ENCODE measurements around the gene NEURL1B. TPM values are rescaled to one million over a fixed set of nuclear protein-coding genes. Genes with fewer than 3 reads are reported as not detected.

The NEURL1B gene
- total and polyA plus RNA-seq, 4 donors, result 1.5 to 10.0 (median 5.5) TPM

GRCh38 chr5:172597755-172598155 lies 43.3 kb upstream of the NEURL1B start:
- Histone ChIP-seq H3K9me3 (ENCODE audit: control insufficient read depth in 4 of 4, low read length in 3 of 4) (no peaks in the 10 kb centered on the region), H3K27me3 (ENCODE audit: control insufficient read depth in 4 of 4, insufficient read depth in 4 of 4, low read length in 3 of 4) (no peaks in the 10 kb centered on the region), H3K36me3 (ENCODE audit: control insufficient read depth in 4 of 4, insufficient read depth in 3 of 4, low read depth in 1 of 4, low read length in 3 of 4) (no peaks in the 10 kb centered on the region), H3K4me3 (ENCODE audit: low read depth in 1 of 3, low read length in 3 of 3) (no peak overlapping the region), H3K9ac (ENCODE audit: low read depth in 1 of 2, low read length in 2 of 2) (no peak overlapping the region), H3K4me1 (ENCODE audit: control insufficient read depth in 4 of 4, insufficient read depth in 4 of 4, low read length in 3 of 4) (no peaks in the 10 kb centered on the region), H3K27ac (ENCODE audit: low read depth in 1 of 2, low read length in 2 of 2) (no peak overlapping the region)
- no peak for DNase-seq (ENCODE audit: low spot score)
- TF ChIP-seq HNF4G (IDR thresholded peaks at IDR 0.05), result no peak
- no peak for TF ChIP-seq JUND (IDR thresholded peaks at IDR 0.05)
- TF ChIP-seq FOXA1 (IDR thresholded peaks at IDR 0.05), result no peak
- TF ChIP-seq RXRA (IDR thresholded peaks at IDR 0.05), result no peak
- WGBS, result 88% methylated on average over 14 of the region's 14 CpGs

- Histone ChIP-seq H3K9me3 (ENCODE audit: control insufficient read depth in 4 of 4, low read length in 3 of 4) (no peaks in the 10 kb centered on the region), H3K36me3 (ENCODE audit: control insufficient read depth in 4 of 4, insufficient read depth in 3 of 4, low read depth in 1 of 4, low read length in 3 of 4) (no peaks in the 10 kb centered on the region), H3K4me1 (ENCODE audit: control insufficient read depth in 4 of 4, insufficient read depth in 4 of 4, low read length in 3 of 4) (no peaks in the 10 kb centered on the region), H3K9ac (ENCODE audit: low read depth in 1 of 2, low read length in 2 of 2) (no peak overlapping the region), H3K4me3 (ENCODE audit: low read depth in 1 of 3, low read length in 3 of 3) (no peak overlapping the region), H3K27me3 (ENCODE audit: control insufficient read depth in 4 of 4, insufficient read depth in 4 of 4, low read length in 3 of 4) (no peaks in the 10 kb centered on the region), H3K27ac (ENCODE audit: low read depth in 1 of 2, low read length in 2 of 2) (no peak overlapping the region)
- no peak for DNase-seq (ENCODE audit: low spot score)
- TF ChIP-seq EGR1 (IDR thresholded peaks at IDR 0.05; ENCODE audit: low read depth in 2 of 2), result no peak
- TF ChIP-seq CTCF (IDR thresholded peaks at IDR 0.05; ENCODE audit: low read depth, low read length, missing input control), result no peak
- TF ChIP-seq ATF3 (IDR thresholded peaks at IDR 0.05), result no peak
- WGBS, result 76% methylated on average over 18 of the region's 18 CpGs
These were observed 42.5 kb upstream of the NEURL1B start for GRCh38 chr5:172598251-172599203.

- no peaks in the 10 kb centered on the region for H3K9me3 ChIP-seq (ENCODE audit: control insufficient read depth in 4 of 4, low read length in 3 of 4)
- DNase-seq (ENCODE audit: low spot score), result no peak
- H3K9ac ChIP-seq (ENCODE audit: low read depth in 1 of 2, low read length in 2 of 2), result no peak overlapping the region
- H3K4me3 ChIP-seq (ENCODE audit: low read depth in 1 of 3, low read length in 3 of 3), result no peak overlapping the region
- no peaks in the 10 kb centered on the region for H3K27me3 ChIP-seq (ENCODE audit: control insufficient read depth in 4 of 4, insufficient read depth in 4 of 4, low read length in 3 of 4)
- H3K36me3 ChIP-seq (ENCODE audit: control insufficient read depth in 4 of 4, insufficient read depth in 3 of 4, low read depth in 1 of 4, low read length in 3 of 4), result no peaks in the 10 kb centered on the region
- WGBS, result 88% methylated on average over 3 of the region's 3 CpGs
- no peaks in the 10 kb centered on the region for H3K4me1 ChIP-seq (ENCODE audit: control insufficient read depth in 4 of 4, insufficient read depth in 4 of 4, low read length in 3 of 4)
- H3K27ac ChIP-seq (ENCODE audit: low read depth in 1 of 2, low read length in 2 of 2), result no peak overlapping the region
- TF ChIP-seq FOXA2 (IDR thresholded peaks at IDR 0.05), result no peak
- no peak for TF ChIP-seq ATF3 (IDR thresholded peaks at IDR 0.05)
- no peak for TF ChIP-seq ZBTB33 (IDR thresholded peaks at IDR 0.05)
- TF ChIP-seq HNF4G (IDR thresholded peaks at IDR 0.05), result no peak
- TF ChIP-seq MAX (IDR thresholded peaks at IDR 0.05), result no peak
- no peak for TF ChIP-seq EGR1 (IDR thresholded peaks at IDR 0.05; ENCODE audit: low read depth in 2 of 2)
- no peak for TF ChIP-seq NR2F2 (IDR thresholded peaks at IDR 0.05)
- TF ChIP-seq CTCF (IDR thresholded peaks at IDR 0.05; ENCODE audit: low read depth, low read length, missing input control), result no peak
- no peak for TF ChIP-seq RXRA (IDR thresholded peaks at IDR 0.05)
- TF ChIP-seq FOXA1 (IDR thresholded peaks at IDR 0.05), result no peak
- TF ChIP-seq JUND (IDR thresholded peaks at IDR 0.05), result no peak
- no peak for TF ChIP-seq GABPA (IDR thresholded peaks at IDR 0.05 in 1 of 2, conservative IDR thresholded peaks at IDR 0.05 in 1 of 2)
These were observed 41.9 kb upstream of the NEURL1B start for GRCh38 chr5:172599204-172599567.
